Measurements from ENCODE around the gene MICAL3. TPM values are rescaled to one million over a fixed set of nuclear protein-coding genes. Genes with fewer than 3 reads are reported as not detected.
A peak's percentile ranks its signal among the peaks of the same experiment; 100 is the strongest.

Gene MICAL3
- total and polyA plus RNA-seq, 9 donors = 17.5 to 106 (median 81.3) TPM

DNA sequence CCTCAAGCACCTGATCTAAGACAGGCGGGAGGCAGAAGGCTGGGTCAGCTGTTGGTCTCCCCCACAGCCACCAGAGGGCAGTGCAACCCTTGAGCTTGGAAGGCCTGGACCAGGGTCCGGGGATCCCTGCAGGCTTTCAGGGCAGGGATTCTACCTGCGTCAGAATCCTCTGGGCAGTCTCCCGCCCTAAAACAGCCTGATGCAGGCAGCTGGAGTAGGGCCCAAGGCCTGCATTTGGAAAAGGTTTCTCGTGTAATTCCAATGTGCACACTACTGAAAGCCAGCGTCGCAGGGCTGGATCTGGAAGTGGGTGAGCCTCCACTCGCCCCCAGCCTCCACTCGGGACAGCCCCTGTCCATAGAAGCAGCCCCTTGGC is 281.8 kb downstream of the MICAL3 start:
- TF ChIP-seq, protein P1, sequence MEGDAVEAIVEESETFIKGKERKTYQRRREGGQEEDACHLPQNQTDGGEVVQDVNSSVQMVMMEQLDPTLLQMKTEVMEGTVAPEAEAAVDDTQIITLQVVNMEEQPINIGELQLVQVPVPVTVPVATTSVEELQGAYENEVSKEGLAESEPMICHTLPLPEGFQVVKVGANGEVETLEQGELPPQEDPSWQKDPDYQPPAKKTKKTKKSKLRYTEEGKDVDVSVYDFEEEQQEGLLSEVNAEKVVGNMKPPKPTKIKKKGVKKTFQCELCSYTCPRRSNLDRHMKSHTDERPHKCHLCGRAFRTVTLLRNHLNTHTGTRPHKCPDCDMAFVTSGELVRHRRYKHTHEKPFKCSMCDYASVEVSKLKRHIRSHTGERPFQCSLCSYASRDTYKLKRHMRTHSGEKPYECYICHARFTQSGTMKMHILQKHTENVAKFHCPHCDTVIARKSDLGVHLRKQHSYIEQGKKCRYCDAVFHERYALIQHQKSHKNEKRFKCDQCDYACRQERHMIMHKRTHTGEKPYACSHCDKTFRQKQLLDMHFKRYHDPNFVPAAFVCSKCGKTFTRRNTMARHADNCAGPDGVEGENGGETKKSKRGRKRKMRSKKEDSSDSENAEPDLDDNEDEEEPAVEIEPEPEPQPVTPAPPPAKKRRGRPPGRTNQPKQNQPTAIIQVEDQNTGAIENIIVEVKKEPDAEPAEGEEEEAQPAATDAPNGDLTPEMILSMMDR (IDR thresholded peaks at IDR 0.05) = peak; percentile 26 to 58 (median 39)
- TF ChIP-seq EP300 (IDR thresholded peaks at IDR 0.05) (no peak), POLR2A (IDR thresholded peaks at IDR 0.05) (no peak)
- intact Hi-C loops (cut with DNase I) = no loop called here
- 33 to 46% (median 38%) methylated on average over 8 to 9 of the region's 9 CpGs for WGBS, 3 donors

DNA sequence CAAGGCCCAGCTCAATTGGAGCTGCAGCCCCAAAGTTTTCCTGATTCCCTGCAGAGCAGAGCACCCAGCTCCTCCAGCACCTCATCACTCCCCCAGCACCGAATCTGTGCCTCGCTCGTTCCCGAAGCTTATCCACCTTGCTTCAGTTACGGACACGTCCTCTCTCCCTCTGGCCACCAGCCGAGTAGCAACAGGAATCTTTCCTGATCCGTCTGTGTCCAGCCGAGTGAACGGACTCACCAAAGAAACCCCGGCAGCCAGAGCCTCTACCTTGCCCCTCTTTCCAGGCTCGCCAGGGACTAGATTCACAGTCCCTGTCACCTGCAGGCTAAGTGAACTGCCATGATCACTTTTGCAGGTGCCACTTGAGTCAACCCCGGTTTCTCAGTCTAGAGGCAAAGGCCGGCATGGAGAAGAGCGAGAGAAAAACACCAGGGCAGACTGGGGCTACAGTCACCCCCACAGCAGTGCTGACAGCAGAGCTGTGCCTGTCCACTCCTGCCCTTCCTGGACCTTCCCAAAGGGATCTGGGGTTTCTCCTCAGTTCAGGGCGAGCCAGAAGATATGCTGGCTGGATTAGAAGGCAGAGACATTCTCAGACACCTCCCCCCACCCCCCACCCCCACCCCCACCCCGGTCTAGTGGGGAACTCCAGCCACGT is 282.4 kb downstream of the MICAL3 start:
- H3K4me3 ChIP-seq = no peak overlapping the region
- DNase-seq = no peak
- intact Hi-C loops (cut with DNase I) = no loop called here
- no peaks in the 10 kb centered on the region for H3K27me3 ChIP-seq
- TF ChIP-seq POLR2A (IDR thresholded peaks at IDR 0.05) (no peak), EP300 (IDR thresholded peaks at IDR 0.05) (no peak)
- TF ChIP-seq, protein P1 (IDR thresholded peaks at IDR 0.05) = no peak
- H3K36me3 ChIP-seq = no peaks in the 10 kb centered on the region
- WGBS, 3 donors = 70 to 74% (median 71%) methylated on average over 17 to 18 of the region's 18 CpGs
- peaks cover 9% of the 10 kb centered on the region for H3K4me1 ChIP-seq (ENCODE audit: insufficient read depth)
- H3K9me3 ChIP-seq = no peaks in the 10 kb centered on the region
- no peak overlapping the region for H3K27ac ChIP-seq

More for the DNA sequence above, 281.8 kb downstream of the MICAL3 start:
- no peak overlapping the region for H3K27ac ChIP-seq
- H3K9me3 ChIP-seq = no peaks in the 10 kb centered on the region
- H3K27me3 ChIP-seq = no peaks in the 10 kb centered on the region
- H3K4me3 ChIP-seq = no peak overlapping the region
- peak; percentile 40 to 68 (median 65) for DNase-seq
- no peaks in the 10 kb centered on the region for H3K36me3 ChIP-seq
- H3K4me1 ChIP-seq (ENCODE audit: insufficient read depth) = peaks cover 9% of the 10 kb centered on the region

DNA sequence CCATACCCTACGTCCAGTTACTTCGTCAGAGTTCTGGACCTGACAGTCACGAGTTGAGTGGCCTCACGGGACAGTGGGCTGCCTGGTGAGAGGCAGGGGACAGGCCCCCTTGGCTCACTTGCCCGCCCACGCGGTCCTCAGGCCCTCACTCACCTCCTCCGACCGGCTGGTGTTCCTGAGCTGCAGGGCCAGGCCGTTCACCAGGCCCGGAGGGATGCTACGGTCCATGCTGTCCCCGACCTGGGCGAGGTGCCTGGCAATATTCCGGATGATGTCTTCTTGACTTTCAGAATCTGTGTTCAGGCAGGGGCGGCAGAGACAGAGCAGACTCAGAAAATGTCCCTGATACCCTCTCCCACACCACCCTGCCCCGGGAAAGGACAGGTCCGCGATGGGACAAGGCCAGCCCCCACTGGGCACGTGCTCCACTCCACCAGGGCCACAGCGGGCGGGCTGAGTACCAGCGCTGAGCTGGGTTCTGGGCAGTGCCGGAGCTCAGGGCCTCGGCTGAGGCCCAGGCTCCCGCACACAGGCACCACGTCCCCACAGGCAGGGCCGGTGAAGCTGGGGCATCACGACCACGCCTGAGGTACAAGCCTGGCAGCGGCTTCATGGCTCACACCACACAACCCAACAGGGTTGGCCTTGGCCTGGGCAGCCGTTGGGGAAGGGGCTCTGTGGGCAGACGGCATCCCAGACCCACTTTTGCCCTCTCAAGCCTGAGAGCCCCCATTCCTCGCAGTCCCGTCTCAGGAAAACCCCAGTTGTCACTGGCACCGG is 285.0 kb downstream of the MICAL3 start:
- no peaks in the 10 kb centered on the region for H3K9me3 ChIP-seq
- intact Hi-C loops (cut with DNase I) = no loop called here
- no peak overlapping the region for H3K27ac ChIP-seq
- no peaks in the 10 kb centered on the region for H3K27me3 ChIP-seq
- H3K4me3 ChIP-seq = no peak overlapping the region
- no peak for DNase-seq
- WGBS, 3 donors = 92 to 95% (median 93%) methylated on average over 27 to 36 of the region's 36 CpGs
- H3K4me1 ChIP-seq (ENCODE audit: insufficient read depth) = peaks cover 9% of the 10 kb centered on the region
- no peaks in the 10 kb centered on the region for H3K36me3 ChIP-seq
- no peak for TF ChIP-seq POLR2A (IDR thresholded peaks at IDR 0.05)
- TF ChIP-seq, protein P1 (IDR thresholded peaks at IDR 0.05) = no peak
- no peak for TF ChIP-seq EP300 (IDR thresholded peaks at IDR 0.05)

DNA sequence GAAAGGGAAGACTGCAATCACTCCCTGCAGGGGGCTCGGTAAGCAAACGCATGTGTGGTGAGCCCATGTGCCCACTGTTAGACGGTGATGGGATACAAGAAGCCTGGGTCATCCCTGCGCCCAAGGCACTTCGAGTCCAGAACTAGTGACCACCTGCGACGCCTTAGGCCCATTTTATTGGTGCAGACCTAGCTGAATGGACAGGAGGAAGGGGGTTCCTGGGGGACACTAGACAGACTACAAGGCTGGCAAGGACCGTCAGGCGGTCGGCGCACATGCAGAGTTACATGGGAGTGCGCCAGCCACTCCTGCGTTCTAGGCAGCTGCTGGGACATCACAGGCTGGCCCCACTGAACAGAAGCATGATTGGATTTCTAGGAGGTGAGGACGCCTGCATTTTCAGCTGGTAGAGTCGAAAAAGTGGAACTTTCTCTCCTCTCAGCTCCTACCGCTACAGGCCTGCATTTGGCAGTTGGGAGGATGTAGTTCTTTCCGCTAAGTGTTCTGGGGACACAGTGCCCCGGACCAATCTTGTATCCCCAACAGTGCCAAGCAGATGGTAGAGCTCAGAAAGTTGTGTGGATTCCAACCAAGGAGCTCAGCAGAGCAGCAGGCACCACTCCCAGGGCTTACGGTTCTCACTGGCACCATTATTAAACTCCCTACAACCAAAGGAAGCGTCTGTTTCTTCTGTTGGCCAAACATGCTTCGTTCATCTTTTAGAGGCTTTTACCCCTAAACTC is 285.8 kb downstream of the MICAL3 start:
- no peaks in the 10 kb centered on the region for H3K9me3 ChIP-seq
- WGBS, 3 donors = 79 to 87% (median 82%) methylated on average over 21 of the region's 21 CpGs
- DNase-seq = no peak
- H3K27ac ChIP-seq = no peak overlapping the region
- TF ChIP-seq EP300 (IDR thresholded peaks at IDR 0.05) (no peak), POLR2A (IDR thresholded peaks at IDR 0.05) (no peak)
- TF ChIP-seq, protein P1 (IDR thresholded peaks at IDR 0.05) = no peak
- H3K36me3 ChIP-seq = no peaks in the 10 kb centered on the region
- intact Hi-C loops (cut with DNase I) = no loop called here
- no peak overlapping the region for H3K4me3 ChIP-seq
- no peaks in the 10 kb centered on the region for H3K27me3 ChIP-seq
- H3K4me1 ChIP-seq (ENCODE audit: insufficient read depth) = peaks cover 1% of the 10 kb centered on the region
